ENCODE results near the gene AQP9.
"Not testable (repeated sequence)": the region's sequence is repeated elsewhere in the genome, so short reads cannot be mapped to it uniquely, and the experiment has no call there.

The AQP9 gene

GRCh38 chr15:58179206-58179605 lies 41.0 kb downstream of the AQP9 start:
- DNase-seq (ENCODE audit: low spot score) (no peak), FAIRE-seq (no peak)

DNA sequence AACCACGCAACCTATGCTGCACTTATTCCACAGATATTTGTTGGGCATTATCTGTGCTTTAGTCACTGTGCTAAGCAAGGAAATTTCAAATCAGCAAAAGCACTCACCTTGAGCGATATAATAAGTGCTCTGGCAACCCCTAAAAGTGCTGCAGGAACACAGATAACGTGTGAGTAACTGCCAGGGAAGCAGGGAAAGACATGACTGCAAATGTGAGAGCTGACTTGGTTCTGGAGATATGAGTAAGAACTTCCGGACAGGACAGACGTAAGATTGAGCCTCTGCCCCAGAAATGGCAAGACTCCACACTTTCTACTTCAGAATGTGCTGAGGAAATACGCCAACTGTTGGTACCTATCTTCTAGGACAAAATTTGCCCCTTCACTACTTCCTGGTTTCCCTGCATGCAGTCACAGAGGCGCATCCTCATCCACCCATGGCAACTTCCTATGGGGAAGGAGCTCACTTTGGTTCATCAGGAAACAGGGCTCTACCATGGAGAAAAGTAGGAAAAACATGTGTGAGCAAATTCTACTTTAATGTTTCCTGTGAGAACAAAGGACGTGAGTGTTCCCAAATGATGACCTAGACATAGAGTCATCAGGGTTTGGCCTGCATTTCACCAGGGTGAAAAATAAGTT lies 41.7 kb downstream of the AQP9 start:
- peak; percentile 23 for DNase-seq (ENCODE audit: low spot score)
- FAIRE-seq, result peak; percentile 46

DNA sequence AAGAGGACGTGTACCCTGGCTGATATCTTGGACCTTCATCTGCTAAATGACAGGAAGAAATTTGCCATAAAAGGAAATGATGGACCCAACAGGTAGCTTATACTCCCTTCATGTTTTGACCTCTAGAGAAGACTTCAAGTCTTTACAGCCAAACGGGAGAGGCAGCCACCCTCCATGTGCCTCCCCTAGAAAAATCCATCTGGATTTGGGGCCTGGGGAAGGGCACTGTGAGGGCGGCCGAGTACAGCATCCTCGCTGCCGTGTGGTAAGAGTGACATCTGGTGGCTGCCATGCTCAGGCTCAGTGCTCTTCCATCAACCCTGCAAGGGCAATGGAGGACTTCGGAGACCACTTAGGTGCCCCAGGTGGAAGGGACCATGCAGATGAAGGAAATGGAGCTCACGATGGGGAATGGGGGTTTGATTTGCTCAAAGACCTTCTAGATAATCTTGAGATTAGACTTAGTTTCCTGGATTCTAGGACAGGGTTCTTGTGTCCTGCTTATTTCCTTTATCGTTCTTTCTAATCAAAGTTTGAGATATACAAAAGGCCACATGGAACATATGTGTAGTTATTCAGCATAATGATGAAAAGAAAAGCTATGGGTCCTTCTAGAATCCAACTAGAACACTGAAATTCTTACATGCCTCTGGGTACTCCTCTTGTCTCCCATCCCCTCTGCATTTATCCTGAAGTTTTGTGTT lies 44.4 kb downstream of the AQP9 start:
- FAIRE-seq (peak; percentile 89), DNase-seq (ENCODE audit: low spot score) (peak; percentile 88)

GRCh38 chr15:58185439-58185838 lies 47.3 kb downstream of the AQP9 start:
- FAIRE-seq (no peak), DNase-seq (ENCODE audit: low spot score) (no peak)

DNA sequence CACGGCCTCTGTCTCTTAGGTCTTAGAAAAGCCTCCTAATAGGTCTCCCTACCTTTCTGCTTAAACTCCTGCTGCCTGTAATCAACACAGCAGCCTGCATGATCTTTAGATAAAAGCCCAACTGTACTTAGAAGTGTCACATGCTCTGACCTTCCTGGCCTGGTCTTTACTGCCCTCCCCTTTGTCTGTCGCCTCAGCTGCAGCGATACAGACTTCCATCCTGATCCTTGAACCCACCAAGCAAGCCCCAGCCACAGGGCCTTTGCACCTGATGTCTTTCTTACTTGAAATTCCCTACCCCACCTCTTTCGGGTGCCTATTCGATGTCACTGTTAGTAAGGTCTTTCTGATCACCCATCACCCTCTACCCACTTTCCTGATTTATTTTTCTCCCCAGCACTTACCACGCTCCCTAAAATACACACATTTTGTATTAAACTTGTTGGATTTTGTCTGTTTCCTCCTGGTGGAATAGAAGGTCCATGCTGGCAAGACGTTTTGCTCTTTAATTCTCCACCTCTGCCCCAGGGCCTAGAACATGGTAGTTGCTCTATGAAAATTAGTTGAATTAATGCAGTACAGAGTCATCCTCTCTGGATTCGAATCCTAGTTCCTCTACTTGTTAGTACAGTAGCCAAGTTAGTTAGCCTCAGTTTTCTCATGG lies 51.1 kb downstream of the AQP9 start:
- DNase-seq (ENCODE audit: low spot score), result no peak
- FAIRE-seq, result no peak

- FAIRE-seq, result no peak
- DNase-seq (ENCODE audit: low spot score), result peak; percentile 25
Measured at GRCh38 chr15:58190419-58190818, 52.2 kb downstream of the AQP9 start.

GRCh38 chr15:58193636-58194035 lies 55.5 kb downstream of the AQP9 start:
- FAIRE-seq; DNase-seq (ENCODE audit: low spot score): not testable (repeated sequence)

DNA sequence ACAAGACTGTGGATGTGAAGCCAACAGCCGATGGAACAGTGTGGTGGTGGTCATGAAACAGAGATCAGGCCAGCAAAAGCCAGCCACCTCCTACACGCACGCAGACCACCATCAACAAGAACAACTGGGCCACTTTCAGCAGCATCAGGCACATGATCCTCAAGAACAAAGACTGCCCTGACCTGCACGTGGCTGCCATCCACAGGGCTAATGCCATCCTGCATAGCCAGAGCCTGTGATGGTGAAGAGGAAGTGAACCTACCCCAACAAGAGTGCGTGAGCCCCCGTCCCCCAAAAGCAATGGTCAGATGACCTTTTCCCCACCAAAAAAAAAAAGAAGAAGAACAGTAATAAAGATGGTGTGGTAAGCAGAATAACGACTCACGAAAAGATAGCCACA lies 62.6 kb downstream of the AQP9 start:
- no peak for DNase-seq (ENCODE audit: low spot score)
- FAIRE-seq, result peak; percentile 94

DNA sequence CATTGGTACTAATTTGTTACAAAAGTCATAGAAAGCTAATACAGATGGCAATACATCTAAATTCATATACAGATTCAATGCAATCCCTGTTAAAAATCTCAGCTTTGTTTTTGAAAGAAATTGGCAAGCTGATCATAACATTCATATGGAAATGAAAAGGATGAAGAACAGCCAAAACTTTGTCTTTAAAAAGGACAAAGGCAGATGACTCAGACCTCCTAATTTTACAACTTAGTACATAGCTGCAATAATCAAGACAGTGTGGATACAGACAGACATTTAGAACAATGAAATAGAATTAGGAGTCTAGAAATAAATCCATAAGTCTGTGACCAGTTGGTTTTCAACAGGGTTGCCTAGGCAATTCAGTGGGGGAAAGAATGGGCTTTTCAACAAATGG lies 63.3 kb downstream of the AQP9 start:
- no peak for FAIRE-seq
- no peak for DNase-seq (ENCODE audit: low spot score)

DNA sequence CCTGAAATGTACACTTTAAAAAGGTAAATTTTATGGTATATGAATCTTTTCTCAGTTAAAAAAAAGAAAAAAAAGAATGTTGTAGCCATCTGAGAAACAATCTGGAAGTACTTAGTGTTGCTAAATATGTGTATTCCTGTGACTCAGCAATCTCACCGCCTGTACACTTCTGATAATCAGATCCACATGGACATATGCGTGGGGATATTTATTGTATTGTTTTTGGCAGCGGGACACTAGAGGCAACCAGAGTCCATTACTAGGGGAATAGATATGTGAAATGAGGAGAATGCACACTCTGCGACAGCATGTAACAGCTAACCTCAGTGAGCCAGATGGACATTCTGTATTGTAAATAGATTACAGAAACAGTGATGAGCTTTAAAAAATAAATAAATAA lies 65.4 kb downstream of the AQP9 start:
- FAIRE-seq, result no peak
- DNase-seq (ENCODE audit: low spot score), result no peak

DNA sequence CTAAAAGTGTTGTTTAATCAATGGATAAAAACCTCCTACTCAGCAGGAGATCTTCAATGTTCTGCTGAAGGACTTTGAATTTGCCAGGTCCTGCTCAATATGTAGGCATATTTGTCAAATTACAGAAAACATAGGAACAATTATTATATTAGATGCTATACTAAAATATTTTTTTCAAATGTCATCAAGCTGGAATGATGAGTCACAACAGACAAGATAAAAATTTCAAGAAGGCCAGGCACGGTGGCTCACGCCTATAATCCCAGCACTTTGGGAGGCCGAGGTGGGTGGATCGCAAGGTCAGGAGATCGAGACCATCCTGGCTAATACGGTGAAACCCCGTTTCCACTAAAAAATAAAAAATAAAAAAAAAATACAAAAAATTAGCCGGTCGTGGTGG lies 68.0 kb downstream of the AQP9 start:
- FAIRE-seq (no peak), DNase-seq (ENCODE audit: low spot score) (no peak)

DNA sequence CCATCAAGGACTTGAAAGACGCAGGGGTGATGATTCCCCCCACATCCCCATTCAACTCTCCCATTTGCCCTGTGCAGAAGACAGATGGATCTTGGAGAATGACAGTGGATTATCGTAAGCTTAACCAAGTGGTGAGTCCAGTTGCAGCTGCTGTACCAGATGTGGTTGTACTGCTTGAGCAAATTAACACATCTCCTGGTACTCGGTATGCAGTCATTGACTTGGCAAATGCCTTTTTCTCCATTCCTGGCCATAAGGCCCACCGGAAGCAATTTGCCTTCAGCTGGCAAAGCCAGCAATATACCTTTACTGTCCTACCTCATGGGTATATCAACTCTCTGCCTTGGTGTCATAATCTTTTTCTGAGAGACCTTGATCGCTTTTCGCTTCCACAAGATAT lies 70.0 kb downstream of the AQP9 start:
- not testable (repeated sequence) for DNase-seq (ENCODE audit: low spot score); FAIRE-seq

DNA sequence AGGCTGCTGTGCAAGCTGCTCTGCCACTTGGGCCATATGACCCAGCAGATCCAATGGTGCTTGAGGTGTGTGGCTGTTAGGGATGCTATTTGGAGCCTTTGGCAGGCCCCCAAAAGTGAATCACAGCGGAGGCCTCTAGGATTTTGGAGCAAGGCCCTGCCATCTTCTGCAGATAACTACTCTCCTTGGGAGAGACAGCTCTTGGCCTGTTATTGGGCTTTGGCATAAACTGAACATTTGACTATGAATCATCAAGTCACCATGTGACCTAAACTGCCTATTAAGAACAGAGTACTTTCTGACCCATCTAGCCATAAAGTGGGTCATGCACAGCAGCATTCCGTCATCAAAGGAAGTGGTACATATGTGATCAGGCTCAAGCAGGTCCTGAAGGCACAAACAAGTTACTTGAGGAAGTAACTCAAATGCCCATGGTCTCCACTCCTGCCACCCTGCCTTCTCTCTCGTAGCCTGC lies 70.9 kb downstream of the AQP9 start:
- not testable (repeated sequence) for DNase-seq (ENCODE audit: low spot score)
- FAIRE-seq, result peak; percentile 59

- FAIRE-seq; DNase-seq (ENCODE audit: low spot score): not testable (repeated sequence)
Measured at GRCh38 chr15:58210031-58210430, 71.8 kb downstream of the AQP9 start.

GRCh38 chr15:58212909-58213526 lies 74.8 kb downstream of the AQP9 start:
- DNase-seq (ENCODE audit: low spot score), result peak; percentile 73
- FAIRE-seq, result peak; percentile 53

DNA sequence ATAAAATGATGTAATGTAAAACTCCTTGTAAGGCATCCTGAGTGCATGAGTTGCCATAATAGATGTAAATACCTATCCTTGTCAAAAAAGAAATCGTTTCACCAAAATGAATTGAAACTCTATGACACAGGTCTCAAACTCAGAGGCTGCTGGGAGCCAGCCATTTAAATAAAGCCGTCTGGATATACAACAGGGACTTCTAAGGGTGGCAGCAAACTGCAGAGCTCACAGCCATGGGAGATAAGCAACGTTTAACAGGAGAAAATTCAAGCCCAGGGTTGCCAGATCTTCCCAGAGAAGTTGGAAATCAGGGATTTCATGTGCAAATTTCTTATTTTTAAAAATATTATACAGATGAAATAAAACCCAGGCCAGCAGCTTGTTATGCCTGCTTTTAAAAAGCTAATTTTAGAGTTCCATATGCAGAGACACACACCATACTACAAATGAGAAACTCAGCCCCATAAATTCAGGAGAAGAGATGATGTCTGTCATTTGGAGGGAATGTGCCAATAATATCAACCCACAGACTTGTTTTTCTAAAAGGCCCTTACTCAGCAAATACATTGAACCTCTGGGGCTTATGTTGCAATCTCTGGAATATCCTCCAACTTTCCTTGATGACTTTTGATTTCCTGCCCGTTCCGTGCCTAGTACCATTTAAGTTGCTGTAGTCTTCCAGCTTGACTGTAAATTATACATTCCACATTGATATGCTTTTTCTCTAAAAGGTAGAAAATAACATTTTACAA lies 75.6 kb downstream of the AQP9 start:
- DNase-seq (ENCODE audit: low spot score) (no peak), FAIRE-seq (no peak)

- FAIRE-seq (peak; percentile 32), DNase-seq (ENCODE audit: low spot score) (no peak)
Measured at GRCh38 chr15:58214591-58215340, 76.6 kb downstream of the AQP9 start.

- peak; percentile 35 for FAIRE-seq
- DNase-seq (ENCODE audit: low spot score), result no peak
Measured at GRCh38 chr15:58217460-58217859, 79.3 kb downstream of the AQP9 start.

DNA sequence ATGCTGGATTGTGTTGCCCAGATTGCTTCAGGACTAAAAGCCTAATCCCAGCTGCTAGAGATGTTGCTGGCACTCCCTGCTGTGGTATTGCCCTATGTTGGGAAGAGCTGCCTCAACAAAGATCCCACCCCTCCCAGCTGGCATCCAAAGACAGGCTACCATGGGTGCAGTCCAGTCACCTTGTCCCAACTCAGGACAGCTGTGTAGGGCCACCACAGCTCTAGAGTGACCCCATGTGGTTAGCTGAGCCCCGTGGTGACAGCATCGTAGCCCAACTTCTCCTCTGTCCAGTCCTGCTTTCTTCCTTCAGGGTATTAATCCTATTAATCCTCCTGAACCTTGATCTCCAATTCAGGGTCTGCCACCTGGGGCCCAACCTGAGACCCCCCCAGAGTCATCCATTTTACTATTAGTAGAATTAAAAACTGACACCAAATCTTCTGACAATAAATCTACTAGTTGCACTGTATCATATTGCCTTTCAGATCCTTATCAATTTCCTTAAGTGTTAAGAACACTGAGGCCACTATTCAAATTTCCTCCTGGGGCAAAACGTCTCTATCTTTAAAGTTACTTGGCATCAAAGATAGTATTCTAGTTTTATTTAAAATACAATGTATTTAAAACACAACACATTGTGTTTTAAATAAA lies 83.5 kb downstream of the AQP9 start:
- DNase-seq (ENCODE audit: low spot score), result peak; percentile 70

GRCh38 chr15:58222679-58223078 lies 84.5 kb downstream of the AQP9 start:
- DNase-seq (ENCODE audit: low spot score) (no peak), FAIRE-seq (no peak)

More for the DNA sequence above, 83.5 kb downstream of the AQP9 start:
- FAIRE-seq, result peak; percentile 95

Data from urothelium cell line (cell line).